CD4-positive, alpha-beta T cell treated with Interleukin-6 at 100 ng/mL for 8 hours (primary cell): ENCODE data around the gene SLC26A11.

Experiments used
- DNase-seq: peaks from one replicate; pipeline ENCODE4 v3.0.0-alpha.2; 2020; ENCODE audit warnings: mixed read lengths, low spot score

SLC26A11 gene

GRCh38 chr17:80220054-80220735 is at the start of gene SLC26A11, which contains the start of gene SGSH:
SLC26A11 (plus strand) TSS chr17:80220427; CDS start chr17:80221561, 1,134 bp downstream.
SGSH (minus strand) TSS chr17:80220333; CDS start chr17:80220313, 20 bp downstream.
- peak; percentile 47 for DNase-seq

GRCh38 chr17:80171681-80172080 is 48.5 kb upstream of the SLC26A11 start:
- DNase-seq = no peak

- DNase-seq = no peak
These were observed 47.1 kb upstream of the SLC26A11 start for GRCh38 chr17:80173126-80173525.

DNA sequence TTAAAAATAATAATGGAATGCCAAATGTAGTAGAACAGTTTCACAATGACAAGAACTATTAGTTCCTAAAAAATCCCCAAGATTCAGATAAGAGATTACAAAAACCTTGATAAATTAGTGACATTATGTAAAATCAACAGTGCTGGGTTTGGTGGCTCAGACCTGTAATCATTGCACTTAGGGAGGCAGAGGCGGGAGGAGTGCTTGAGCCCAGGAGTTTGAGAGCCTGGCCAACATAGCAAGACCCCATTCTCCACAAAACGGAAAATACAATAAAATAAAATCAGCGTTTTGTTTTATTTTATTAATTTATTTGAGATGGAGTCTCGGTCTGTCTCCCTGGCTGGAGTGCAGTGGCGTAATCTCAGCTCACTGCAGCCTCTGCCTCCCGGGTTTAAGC is 46.3 kb upstream of the SLC26A11 start:
- no peak for DNase-seq

DNA sequence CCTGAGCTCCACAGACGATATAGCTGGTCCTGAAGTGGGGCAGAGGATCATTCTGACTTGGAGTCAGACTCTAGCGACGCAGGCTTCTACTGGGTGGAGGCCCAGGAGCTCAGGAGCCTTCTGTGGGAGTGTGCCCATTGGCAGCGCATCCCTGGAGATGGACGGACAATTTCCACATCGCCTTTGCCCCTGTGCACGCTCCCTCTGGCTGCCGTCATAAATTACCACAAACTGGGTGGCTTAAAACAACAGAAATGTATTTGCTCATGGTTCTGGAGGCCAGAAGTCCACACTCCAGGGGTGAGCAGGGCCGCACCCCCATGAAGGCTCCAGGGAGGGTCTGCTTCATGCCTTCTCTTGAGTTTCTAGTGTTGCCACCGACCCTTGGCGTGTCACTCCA is 43.5 kb upstream of the SLC26A11 start:
- DNase-seq = no peak

- DNase-seq = no peak
These were observed 42.1 kb upstream of the SLC26A11 start for GRCh38 chr17:80177986-80178595.

DNA sequence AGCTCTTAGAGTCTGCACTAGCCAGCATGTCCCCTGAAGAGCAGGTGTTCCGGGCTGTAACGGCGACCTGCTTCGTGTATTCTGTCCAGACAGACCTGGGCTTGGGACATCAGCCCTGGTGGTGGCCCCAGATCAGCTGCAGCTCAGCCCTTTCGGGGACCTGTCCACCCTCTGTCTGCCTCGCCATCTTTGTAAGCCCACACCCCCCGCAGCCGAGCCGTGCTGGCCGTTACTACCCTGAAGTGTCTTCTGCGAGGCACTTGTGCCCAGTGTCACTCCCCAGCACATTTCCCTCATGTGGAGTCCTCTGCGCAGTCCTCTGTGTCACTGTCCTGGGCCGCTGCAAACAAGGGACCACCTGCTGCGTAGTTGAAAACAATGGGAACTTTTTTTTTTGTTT is 40.0 kb upstream of the SLC26A11 start:
- no peak for DNase-seq

DNA sequence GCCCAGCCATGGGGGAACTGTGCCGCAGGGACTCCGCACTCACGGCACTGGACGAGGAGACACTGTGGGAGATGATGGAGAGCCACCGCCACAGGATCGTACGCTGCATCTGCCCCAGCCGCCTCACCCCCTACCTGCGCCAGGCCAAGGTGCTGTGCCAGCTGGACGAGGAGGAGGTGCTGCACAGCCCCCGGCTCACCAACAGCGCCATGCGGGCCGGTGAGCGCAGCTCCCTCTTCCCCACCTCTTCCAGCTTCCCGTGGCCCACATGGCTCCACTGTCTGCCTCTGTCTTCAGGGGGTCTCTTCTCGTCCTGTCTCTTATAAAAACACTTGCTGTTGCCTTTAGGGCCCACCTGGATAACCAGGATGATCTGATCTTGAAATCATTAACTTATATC is 38.8 kb upstream of the SLC26A11 start:
- DNase-seq = no peak

DNA sequence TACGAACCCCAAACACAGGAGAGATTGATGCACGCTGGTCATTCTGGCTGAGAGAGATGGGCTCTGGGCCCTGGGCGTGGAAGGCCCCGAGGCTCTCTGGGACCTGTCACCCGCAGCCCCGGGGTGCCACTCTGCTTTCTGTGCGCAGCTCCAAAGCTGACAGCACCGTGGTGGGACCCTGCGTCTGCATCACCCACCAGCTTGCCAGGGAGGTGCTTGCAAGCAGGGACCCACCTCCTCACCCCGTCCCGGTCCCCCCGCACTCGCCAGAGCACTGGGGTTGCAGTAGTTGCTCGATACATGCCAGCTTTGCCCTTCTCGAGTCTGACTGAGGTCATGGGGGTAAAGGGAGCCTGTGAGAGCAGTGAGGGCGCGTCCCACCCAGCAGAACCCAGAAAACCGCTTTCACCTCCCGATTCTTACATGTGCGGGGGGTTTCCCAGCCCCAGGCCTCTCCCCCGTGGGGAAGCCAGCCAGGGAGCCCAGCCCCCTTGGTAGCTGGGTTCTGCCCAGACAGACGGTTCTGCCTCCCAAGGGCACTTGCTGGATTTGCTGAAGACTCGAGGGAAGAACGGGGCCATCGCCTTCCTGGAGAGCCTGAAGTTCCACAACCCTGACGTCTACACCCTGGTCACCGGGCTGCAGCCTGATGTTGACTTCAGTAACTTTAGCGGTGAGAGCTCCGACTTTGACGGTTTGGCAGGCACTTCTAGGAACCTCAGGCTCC is 37.9 kb upstream of the SLC26A11 start:
- no peak for DNase-seq

DNA sequence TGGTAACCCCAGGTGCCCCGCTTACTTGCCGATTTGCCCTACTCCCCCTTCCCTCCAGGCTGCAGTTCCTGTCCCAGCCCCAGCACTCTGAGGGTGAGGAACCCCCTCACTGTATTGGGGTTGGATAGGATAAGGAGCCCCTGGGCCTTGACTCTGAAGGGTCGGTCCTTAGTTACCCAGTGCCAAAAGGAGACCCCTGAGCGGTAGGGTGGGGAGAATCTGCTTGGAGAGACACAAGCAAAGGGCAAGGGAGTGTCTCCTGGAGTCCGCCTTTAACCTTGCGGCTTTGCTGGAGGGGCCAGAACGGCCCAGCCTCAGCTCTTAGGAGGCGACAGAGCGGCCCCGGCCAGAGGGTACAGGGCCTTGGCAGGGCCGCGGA is 37.4 kb upstream of the SLC26A11 start:
- DNase-seq = no peak

DNA sequence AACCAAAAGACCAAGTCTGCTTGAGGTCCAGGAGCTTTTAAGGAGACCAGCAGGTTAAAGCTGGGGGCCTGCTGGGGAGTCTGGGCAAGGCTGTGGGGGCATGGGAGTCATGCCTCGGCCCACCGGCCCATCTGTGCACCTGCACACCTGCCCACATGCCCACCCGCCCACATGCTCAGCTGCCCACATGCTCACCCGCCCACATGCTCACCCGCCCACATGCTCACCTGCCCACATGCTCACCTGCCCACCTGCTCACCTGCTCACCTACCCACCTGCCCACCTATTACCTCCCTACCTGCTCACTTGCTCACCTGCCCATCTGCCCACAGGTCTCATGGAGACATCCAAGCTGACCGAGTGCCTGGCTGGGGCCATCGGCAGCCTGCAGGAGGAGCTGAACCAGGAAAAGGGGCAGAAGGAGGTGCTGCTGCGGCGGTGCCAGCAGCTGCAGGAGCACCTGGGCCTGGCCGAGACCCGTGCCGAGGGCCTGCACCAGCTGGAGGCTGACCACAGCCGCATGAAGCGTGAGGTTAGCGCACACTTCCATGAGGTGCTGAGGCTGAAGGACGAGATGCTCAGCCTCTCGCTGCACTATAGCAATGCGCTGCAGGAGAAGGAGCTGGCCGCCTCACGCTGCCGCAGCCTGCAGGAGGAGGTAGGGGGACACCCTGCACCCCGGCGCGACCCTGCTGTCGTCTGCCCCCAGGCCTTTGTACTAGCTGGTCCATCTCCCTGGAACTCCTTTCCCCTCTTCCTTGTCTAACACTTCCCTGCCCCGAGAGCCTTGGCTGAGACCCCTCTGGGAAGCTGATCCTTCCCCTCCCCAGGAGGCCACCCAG is 36.4 kb upstream of the SLC26A11 start:
- DNase-seq = no peak

DNA sequence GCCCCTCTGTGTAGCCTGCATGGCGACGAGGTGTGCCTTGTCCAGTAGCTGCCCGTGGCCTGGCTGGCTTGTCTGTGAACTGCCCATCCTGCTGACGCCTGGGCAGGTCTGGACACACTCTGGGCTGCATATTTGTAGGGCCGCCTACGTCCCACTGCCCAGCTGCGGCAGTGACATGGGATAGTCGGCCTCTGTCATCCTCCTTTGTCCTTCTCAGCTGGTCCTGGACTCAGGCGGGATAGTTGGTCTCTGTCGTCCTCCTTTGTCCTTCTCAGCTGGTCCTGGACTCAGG is 35.9 kb upstream of the SLC26A11 start:
- DNase-seq = no peak

DNA sequence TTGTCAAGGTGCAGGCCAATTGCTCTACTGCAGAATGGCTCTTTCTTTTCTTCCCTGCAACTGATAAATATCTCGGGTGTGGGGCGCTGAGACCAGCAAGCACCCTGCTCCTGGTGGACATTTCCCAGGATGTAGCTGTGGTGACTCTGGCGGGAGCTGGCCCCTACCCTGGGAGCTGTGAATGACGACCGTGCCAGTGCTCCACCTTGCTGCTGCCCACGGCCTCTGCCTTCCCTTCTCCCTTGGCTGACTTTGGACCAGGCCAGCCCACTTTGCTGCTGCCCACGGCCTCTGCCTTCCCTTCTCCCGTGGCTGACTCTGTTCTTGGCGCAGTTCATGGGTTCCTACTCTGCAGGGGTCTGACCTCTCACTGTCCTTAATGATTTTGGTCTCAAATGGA is 34.3 kb upstream of the SLC26A11 start:
- DNase-seq = no peak

- DNase-seq = no peak
These were observed 33.1 kb upstream of the SLC26A11 start for GRCh38 chr17:80187090-80187489.

- DNase-seq = no peak
These were observed 32.7 kb upstream of the SLC26A11 start for GRCh38 chr17:80187515-80187941.

GRCh38 chr17:80189611-80190010 is 30.6 kb upstream of the SLC26A11 start:
- no peak for DNase-seq

DNA sequence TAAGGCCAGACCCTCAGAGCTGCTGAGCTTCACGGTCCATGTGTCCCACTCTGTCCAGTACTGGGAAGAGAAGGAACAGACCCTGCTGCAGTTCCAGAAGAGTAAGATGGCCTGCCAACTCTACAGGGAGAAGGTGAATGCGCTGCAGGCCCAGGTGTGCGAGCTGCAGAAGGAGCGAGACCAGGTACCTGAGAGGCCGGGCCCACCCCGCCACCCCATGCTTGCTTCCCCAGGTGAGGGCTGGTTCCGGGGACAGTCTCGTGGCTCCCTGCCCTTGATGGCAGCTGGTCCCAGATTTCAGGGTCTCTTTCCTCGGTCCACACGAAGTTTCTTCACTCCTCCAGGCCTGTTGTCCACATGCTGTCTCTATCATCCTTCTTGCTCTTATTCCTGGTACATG is 29.5 kb upstream of the SLC26A11 start:
- no peak for DNase-seq

- DNase-seq = no peak
These were observed 29.0 kb upstream of the SLC26A11 start for GRCh38 chr17:80191192-80191591.

- DNase-seq = no peak
These were observed 28.2 kb upstream of the SLC26A11 start for GRCh38 chr17:80191865-80192661.

DNA sequence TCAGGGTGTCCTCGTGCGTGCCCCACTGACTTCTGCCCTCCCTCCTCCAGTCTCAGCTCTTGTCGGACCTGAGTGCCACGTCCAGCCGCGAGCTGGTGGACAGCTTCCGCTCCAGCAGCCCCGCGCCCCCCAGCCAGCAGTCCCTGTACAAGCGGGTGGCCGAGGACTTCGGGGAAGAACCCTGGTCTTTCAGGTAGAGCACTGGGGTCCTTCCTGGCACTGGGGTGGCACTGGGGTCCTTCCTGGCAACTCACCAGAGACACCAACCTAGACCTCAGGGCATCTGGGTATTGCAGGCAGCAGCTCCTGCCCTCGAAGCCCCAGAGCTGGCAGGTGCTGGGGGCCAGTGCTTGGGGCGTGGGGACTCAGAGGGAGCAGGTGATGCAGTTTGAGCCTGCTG is 25.1 kb upstream of the SLC26A11 start:
- no peak for DNase-seq

- DNase-seq = peak; percentile 53
These were observed 24.3 kb upstream of the SLC26A11 start for GRCh38 chr17:80195671-80196529.
